Adrenal gland (tissue), 12 donors: ENCODE results near the gene S100A6. TPM values are rescaled to one million over a fixed set of nuclear protein-coding genes. Genes with fewer than 3 reads are reported as not detected.

Experiments
- DNase-seq, 7 donors: peaks; one replicate each; pipeline ENCODE4 v3.0.0-alpha.2; 2019 to 2020
- H3K27ac ChIP-seq, 5 donors: fragments of 200-600 bp; sonication (generic) in 4 of 5; 1 replicate in 3 of 5; 2 replicates in 2 of 5; pipeline versions ENCODE4 v1.5.1 to v1.8.0; 2016 to 2020; ENCODE audit warnings: mild to moderate bottlenecking in 1 of 5
- H3K27me3 ChIP-seq: fragments of 200-600 bp; 2 replicates; pipeline ENCODE4 v1.8.0; 2021
- H3K36me3 ChIP-seq, 2 donors: fragments of 200-600 bp; replicated peaks in 1 of 2; 1 replicate in 1 of 2; 2 replicates in 1 of 2; pipeline versions ENCODE4 v1.5.1 to v1.8.0; 2018 to 2022
- H3K4me1 ChIP-seq, 2 donors: fragments of 200-600 bp; replicated peaks in 1 of 2; 1 replicate in 1 of 2; 2 replicates in 1 of 2; pipeline versions ENCODE4 v1.5.1 to v1.8.0; 2018 to 2021
- H3K4me3 ChIP-seq, 4 donors: fragments of 200-600 bp; sonication (generic) in 3 of 4; one replicate each; pipeline ENCODE4 v1.5.1; 2016 to 2018
- H3K9me3 ChIP-seq, 3 donors: fragments of 200-600 bp; sonication (generic) in 1 of 3; replicated peaks in 1 of 3; 1 replicate in 2 of 3; 2 replicates in 1 of 3; pipeline versions ENCODE4 v1.5.1 to v1.8.0; 2016 to 2021
- POLR2A ChIP-seq, 2 donors: fragments of 450-650 bp; IDR thresholded peaks; one replicate each; pipeline ENCODE4 v1.6.1; 2017; ENCODE audit warnings: antibody characterized with exemption in 2 of 2, mild to moderate bottlenecking in 2 of 2, moderate library complexity in 1 of 2
- WGBS, 4 donors: extraction: QIAGEN DNeasy Blood & Tissue Kit in 2 of 4; methylation state at CpG; one replicate each; pipeline versions ENCODE4 v1.1.5 to v1.1.7; 2013 to 2017; 5-methylcytosine and 5-hydroxymethylcytosine counted together
- intact Hi-C, 2 donors: fragments of 100-400 bp; cut with DNase I; formaldehyde crosslinking; loops; one replicate each; pipeline versions ENCODE4 v1.14.1 to v1.15.0; 2022 to 2023
- polyA plus RNA-seq, 3 donors: library from polyadenylated mRNA; stranded (reverse); fragments of 200-250 nt in 2 of 3; fragments of 350-450 nt in 1 of 3; fragmentation: Illumina TruSeq in 1 of 3; extraction: RNeasy Lipid Tissue Mini Kit (QIAGEN cat#74804) in 1 of 3; gene quantifications; one replicate each; pipeline ENCODE4 v1.2.3, GENCODE V29; 2013 to 2014
- total RNA-seq, 9 donors: library from RNA; depleted of rRNA in 4 of 9; stranded (reverse); fragments of >200 nt in 4 of 9; fragments of 120-200 nt in 1 of 9; fragmentation: NEBNext Ultra II Directional in 1 of 9; extraction: Animal tissue kit (Norgen Biotek cat#: 25700) in 1 of 9; gene quantifications; one replicate each; pipeline versions ENCODE4 v1.1.0 to v1.2.4, GENCODE V29; 2013 to 2023
- TF ChIP-seq, protein P1 (sequence below), 6 experiments: fragments of 450-650 bp in 4 of 6; fragments of 200-600 bp in 2 of 6; sonication (generic) in 1 of 6; IDR thresholded peaks; 1 replicate in 5 of 6; 2 replicates in 1 of 6; pipeline versions ENCODE4 v1.5.1 to v1.8.0; 2016 to 2021; ENCODE audit warnings: antibody characterized with exemption in 6 of 6, mild to moderate bottlenecking in 2 of 6, moderate library complexity in 1 of 6
- donor health status: healthy with polysubstance abuse.
- donor health status: Bipolar disorder and iron deficiency.
- donor health status: DM: yes; HTN: yes; CAD: no.
- donor health status: DM: no; HTN: no; CAD: no.
- donor health status: DM: no; HTN: no; CAD: no.
- donor health status: DM: yes; HTN: yes; CAD: no.

S100A6 gene
- total and polyA plus RNA-seq, 12 donors = 39.4 to 4,129 (median 372) TPM

DNA sequence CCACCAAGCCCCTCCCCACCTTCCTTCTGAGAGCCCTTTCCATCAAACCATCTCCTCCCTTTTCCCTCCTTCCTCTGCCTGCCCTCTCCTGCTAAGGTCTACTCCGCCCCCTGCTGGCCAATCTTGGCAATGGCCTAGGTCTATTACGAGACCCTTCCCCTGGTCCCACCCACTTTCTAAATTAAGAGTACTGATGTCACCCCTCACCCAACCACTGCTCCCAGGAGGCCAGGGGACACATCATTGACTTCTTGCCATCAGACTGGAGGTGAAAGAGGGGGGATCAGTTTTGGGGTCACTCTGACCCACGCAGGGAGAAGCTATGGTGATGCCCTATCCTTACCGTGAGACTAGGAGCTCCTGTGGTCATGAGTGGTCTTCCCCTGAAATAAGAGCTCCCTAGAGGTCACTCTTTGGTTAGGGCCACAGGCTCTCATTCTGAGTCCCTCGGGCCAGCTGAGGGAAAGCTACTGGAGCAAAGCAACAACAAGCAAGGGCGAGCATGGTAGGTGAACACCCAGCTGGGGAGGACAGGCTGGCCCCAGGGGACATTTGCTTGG, 40.7 kb downstream of the S100A6 start:
- Histone ChIP-seq H3K27me3 (no peaks in the 10 kb centered on the region), H3K9me3 (no peaks in the 10 kb centered on the region), H3K36me3 (no peaks in the 10 kb centered on the region), H3K4me3 (no peak overlapping the region), H3K4me1 (peaks cover 0 to 12% of the 10 kb centered on the region in 2 donors), H3K27ac (no peak overlapping the region)
- no peak for TF ChIP-seq POLR2A (IDR thresholded peaks at IDR 0.05)
- TF ChIP-seq, protein P1, sequence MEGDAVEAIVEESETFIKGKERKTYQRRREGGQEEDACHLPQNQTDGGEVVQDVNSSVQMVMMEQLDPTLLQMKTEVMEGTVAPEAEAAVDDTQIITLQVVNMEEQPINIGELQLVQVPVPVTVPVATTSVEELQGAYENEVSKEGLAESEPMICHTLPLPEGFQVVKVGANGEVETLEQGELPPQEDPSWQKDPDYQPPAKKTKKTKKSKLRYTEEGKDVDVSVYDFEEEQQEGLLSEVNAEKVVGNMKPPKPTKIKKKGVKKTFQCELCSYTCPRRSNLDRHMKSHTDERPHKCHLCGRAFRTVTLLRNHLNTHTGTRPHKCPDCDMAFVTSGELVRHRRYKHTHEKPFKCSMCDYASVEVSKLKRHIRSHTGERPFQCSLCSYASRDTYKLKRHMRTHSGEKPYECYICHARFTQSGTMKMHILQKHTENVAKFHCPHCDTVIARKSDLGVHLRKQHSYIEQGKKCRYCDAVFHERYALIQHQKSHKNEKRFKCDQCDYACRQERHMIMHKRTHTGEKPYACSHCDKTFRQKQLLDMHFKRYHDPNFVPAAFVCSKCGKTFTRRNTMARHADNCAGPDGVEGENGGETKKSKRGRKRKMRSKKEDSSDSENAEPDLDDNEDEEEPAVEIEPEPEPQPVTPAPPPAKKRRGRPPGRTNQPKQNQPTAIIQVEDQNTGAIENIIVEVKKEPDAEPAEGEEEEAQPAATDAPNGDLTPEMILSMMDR (IDR thresholded peaks at IDR 0.05) = peak; percentile 93 to 99 (median 94)
- DNase-seq = peak; percentile 62 to 87 (median 77)
- intact Hi-C loops = loop anchor here (2.0 to 5.0 kb wide), 3 partner anchors 38 to 143 kb away; no protein-coding TSS in a partner anchor
- WGBS, 4 donors = 36 to 50% (median 44%) methylated on average over 6 of the region's 6 CpGs

GRCh38 chr1:153493343-153493960, 42.3 kb downstream of the S100A6 start:
- H3K4me3 ChIP-seq = no peak overlapping the region
- no peaks in the 10 kb centered on the region for H3K9me3 ChIP-seq
- no peak overlapping the region for H3K27ac ChIP-seq
- 77 to 89% (median 85%) methylated on average over 6 of the region's 6 CpGs for WGBS, 4 donors
- H3K4me1 ChIP-seq = peaks cover 0 to 20% of the 10 kb centered on the region in 2 donors
- intact Hi-C loops = no loop called here
- TF ChIP-seq, protein P1 (IDR thresholded peaks at IDR 0.05) = no peak
- TF ChIP-seq POLR2A (IDR thresholded peaks at IDR 0.05) = no peak
- H3K36me3 ChIP-seq = no peaks in the 10 kb centered on the region
- peak in 1 of 7 donors; percentile 35 for DNase-seq
- H3K27me3 ChIP-seq = no peaks in the 10 kb centered on the region

GRCh38 chr1:153490272-153491051, 45.3 kb downstream of the S100A6 start:
- no peak overlapping the region for H3K4me3 ChIP-seq
- intact Hi-C loops = no loop called here
- 25 to 40% (median 35%) methylated on average over 12 of the region's 12 CpGs for WGBS, 4 donors

More at GRCh38 chr1:153490272-153491051, 45.3 kb downstream of the S100A6 start:
- Histone ChIP-seq H3K36me3 (no peaks in the 10 kb centered on the region), H3K9me3 (no peaks in the 10 kb centered on the region), H3K27me3 (no peaks in the 10 kb centered on the region), H3K4me1 (peaks cover 0 to 20% of the 10 kb centered on the region in 2 donors), H3K27ac (peak overlapping the region; percentile 28 to 94 (median 84))
- TF ChIP-seq, protein P1 (IDR thresholded peaks at IDR 0.05) = no peak
- TF ChIP-seq POLR2A (IDR thresholded peaks at IDR 0.05) = peak in 1 of 2 donors; percentile 28
- peak; percentile 85 to 96 (median 92) for DNase-seq
